Left lung (tissue), 10 donors: Measurements from ENCODE around the gene MED15. TPM values are rescaled to one million over a fixed set of nuclear protein-coding genes. Genes with fewer than 3 reads are reported as not detected.

Experiments used
- ATAC-seq: fragments of 200-7000 bp; cut with Tn5 transposase; one replicate; pipeline ENCODE4 v1.9.1; 2020; ENCODE audit warnings: moderate library complexity
- DNase-seq, 4 donors: peaks; one replicate each; pipeline ENCODE4 v3.0.0-alpha.2; 2013 to 2020
- H3K27ac ChIP-seq, 2 donors: fragments of 200-600 bp; sonication (generic) in 1 of 2; one replicate each; pipeline versions ENCODE4 v1.5.0 to v1.8.0; 2020 to 2021
- H3K27me3 ChIP-seq, 2 donors: fragments of 200-600 bp; sonication (generic) in 1 of 2; one replicate each; pipeline versions ENCODE4 v1.5.0 to v1.8.0; 2020 to 2021
- H3K36me3 ChIP-seq, 2 donors: fragments of 200-600 bp; sonication (generic) in 1 of 2; one replicate each; pipeline versions ENCODE4 v1.5.0 to v1.8.0; 2020 to 2021
- H3K4me1 ChIP-seq, 2 donors: fragments of 200-600 bp; one replicate each; pipeline ENCODE4 v1.8.0; 2021
- H3K4me3 ChIP-seq, 2 donors: fragments of 200-600 bp; sonication (generic) in 1 of 2; one replicate each; pipeline versions ENCODE4 v1.5.0 to v1.8.0; 2020 to 2021; ENCODE audit warnings: mild to moderate bottlenecking in 1 of 2
- H3K9me3 ChIP-seq, 2 donors: fragments of 200-600 bp; sonication (generic) in 1 of 2; one replicate each; pipeline versions ENCODE4 v1.5.0 to v1.8.0; 2020 to 2021
- CTCF ChIP-seq, 2 donors: fragments of 200-600 bp; sonication (generic) in 1 of 2; IDR thresholded peaks; one replicate each; pipeline versions ENCODE4 v1.5.0 to v1.8.0; 2021; ENCODE audit warnings: antibody characterized with exemption in 2 of 2
- intact Hi-C, 2 donors: fragments of 100-400 bp; cut with DNase I; formaldehyde crosslinking; loops; one replicate each; pipeline versions ENCODE4 v1.11.2 to v1.14.2; 2022
- polyA plus RNA-seq, 6 donors: library from polyadenylated mRNA; unstranded; fragments of 120-200 nt; gene quantifications; one replicate each; pipeline ENCODE4 v1.2.1, GENCODE V29; 2013; ENCODE audit not compliant: insufficient read length in 6 of 6
- total RNA-seq, 2 donors: library from RNA; stranded (reverse); fragmentation: NEBNext Ultra II Directional; extraction: Animal tissue kit (Norgen Biotek cat#: 25700); gene quantifications; one replicate each; pipeline ENCODE4 v1.2.1, GENCODE V29; 2021
- donor health status: DM: no; HTN: yes; CAD: no.
- donor health status: DM: no; HTN: no; CAD: no.

Gene MED15
- total and polyA plus RNA-seq, 8 donors: 47.2 to 121 (median 56.3) TPM

GRCh38 chr22:20577045-20577444, 69.6 kb downstream of the MED15 start:
- Histone ChIP-seq H3K27ac (peak overlapping the region in 1 of 2 donors; percentile 57), H3K36me3 (peaks cover 3 to 100% of the 10 kb centered on the region in 2 donors), H3K4me3 (no peak overlapping the region), H3K27me3 (no peaks in the 10 kb centered on the region), H3K4me1 (peaks cover 4 to 28% of the 10 kb centered on the region in 2 donors), H3K9me3 (no peaks in the 10 kb centered on the region)
- DNase-seq (no peak), ATAC-seq (no peak)
- intact Hi-C loops: no loop called here
- TF ChIP-seq CTCF (IDR thresholded peaks at IDR 0.05): no peak

GRCh38 chr22:20577549-20577975, 70.2 kb downstream of the MED15 start:
- Histone ChIP-seq H3K9me3 (no peaks in the 10 kb centered on the region), H3K4me3 (no peak overlapping the region), H3K27me3 (no peaks in the 10 kb centered on the region), H3K4me1 (peaks cover 4 to 28% of the 10 kb centered on the region in 2 donors), H3K36me3 (peaks cover 2 to 100% of the 10 kb centered on the region in 2 donors), H3K27ac (no peak overlapping the region)
- ATAC-seq (peak; percentile 19), DNase-seq (no peak)
- TF ChIP-seq CTCF (IDR thresholded peaks at IDR 0.05): no peak
- intact Hi-C loops: no loop called here

GRCh38 chr22:20578192-20578591, 70.8 kb downstream of the MED15 start:
- intact Hi-C loops: no loop called here
- no peaks in the 10 kb centered on the region for H3K27me3 ChIP-seq
- peaks cover 0 to 100% of the 10 kb centered on the region in 2 donors for H3K36me3 ChIP-seq
- TF ChIP-seq CTCF (IDR thresholded peaks at IDR 0.05): no peak
- H3K27ac ChIP-seq: no peak overlapping the region
- ATAC-seq: peak; percentile 10
- no peak overlapping the region for H3K4me3 ChIP-seq
- DNase-seq: no peak
- no peaks in the 10 kb centered on the region for H3K9me3 ChIP-seq
- peaks cover 4 to 28% of the 10 kb centered on the region in 2 donors for H3K4me1 ChIP-seq

- Histone ChIP-seq H3K27ac (no peak overlapping the region), H3K4me3 (no peak overlapping the region), H3K9me3 (no peaks in the 10 kb centered on the region), H3K27me3 (no peaks in the 10 kb centered on the region), H3K4me1 (peaks cover 2 to 28% of the 10 kb centered on the region in 2 donors), H3K36me3 (peaks cover 0 to 100% of the 10 kb centered on the region in 2 donors)
- no peak for TF ChIP-seq CTCF (IDR thresholded peaks at IDR 0.05)
- DNase-seq (no peak), ATAC-seq (no peak)
- intact Hi-C loops: no loop called here
These were observed 71.3 kb downstream of the MED15 start for GRCh38 chr22:20578707-20579106.

GRCh38 chr22:20579273-20580120, 72.1 kb downstream of the MED15 start:
- Histone ChIP-seq H3K36me3 (peaks cover 0 to 100% of the 10 kb centered on the region in 2 donors), H3K4me1 (peaks cover 0 to 28% of the 10 kb centered on the region in 2 donors), H3K9me3 (no peaks in the 10 kb centered on the region), H3K4me3 (no peak overlapping the region), H3K27me3 (no peaks in the 10 kb centered on the region), H3K27ac (no peak overlapping the region)
- TF ChIP-seq CTCF (IDR thresholded peaks at IDR 0.05): no peak
- intact Hi-C loops: no loop called here
- ATAC-seq: peak; percentile 32
- DNase-seq: no peak
